H9 (cell line): ENCODE data around the gene SDK2. TPM values are rescaled to one million over a fixed set of nuclear protein-coding genes. Genes with fewer than 3 reads are reported as not detected.

Experiments used
- DNase-seq: peaks from one replicate; pipeline ENCODE4 v3.0.0-alpha.2; 2017
- H2AFZ ChIP-seq: one replicate; pipeline ENCODE4 v1.6.1; 2013; ENCODE audit warnings: mild to moderate bottlenecking, low read length, control low read depth, moderate library complexity
- H2AK5ac ChIP-seq: 2 replicates; pipeline ENCODE4 v1.6.1; 2013; ENCODE audit warnings: low read length, control low read depth, mixed read lengths; ENCODE audit not compliant: insufficient read length
- H2BK120ac ChIP-seq: one replicate; pipeline ENCODE4 v1.6.1; 2013; ENCODE audit warnings: low read depth, mild to moderate bottlenecking, low read length, control low read depth, inconsistent platforms; ENCODE audit not compliant: poor library complexity, severe bottlenecking
- H2BK12ac ChIP-seq: 2 replicates; pipeline ENCODE4 v1.6.1; 2013; ENCODE audit warnings: low read length, control low read depth, mixed read lengths, low read depth; ENCODE audit not compliant: insufficient read length
- H2BK15ac ChIP-seq: 2 replicates; pipeline ENCODE4 v1.6.1; 2013; ENCODE audit warnings: low read depth, low read length, control low read depth
- H2BK20ac ChIP-seq: one replicate; pipeline ENCODE4 v1.6.1; 2013; ENCODE audit warnings: low read depth, mild to moderate bottlenecking, low read length, control low read depth, inconsistent platforms; ENCODE audit not compliant: poor library complexity, severe bottlenecking
- H2BK5ac ChIP-seq: 2 replicates; pipeline ENCODE4 v1.6.1; 2013; ENCODE audit warnings: low read length, control low read depth, mixed read lengths; ENCODE audit not compliant: insufficient read length
- H3K14ac ChIP-seq: 2 replicates; pipeline ENCODE4 v1.6.1; 2013; ENCODE audit warnings: low read length, control low read depth; ENCODE audit not compliant: insufficient read depth
- H3K18ac ChIP-seq: 2 replicates; pipeline ENCODE4 v1.6.1; 2013; ENCODE audit warnings: low read depth, mild to moderate bottlenecking, mixed read lengths, low read length, control low read depth; ENCODE audit not compliant: insufficient read length
- H3K23ac ChIP-seq: 2 replicates; pipeline ENCODE4 v1.6.1; 2013; ENCODE audit warnings: low read length, control low read depth, mixed read lengths, low read depth; ENCODE audit not compliant: insufficient read length
- H3K23me2 ChIP-seq: 2 replicates; pipeline ENCODE4 v1.6.1; 2013; ENCODE audit warnings: low read depth, mild to moderate bottlenecking, mixed read lengths, low read length, control low read depth; ENCODE audit not compliant: insufficient read length, poor library complexity, severe bottlenecking
- H3K27ac ChIP-seq: 2 replicates; pipeline ENCODE4 v1.5.1; 2013; ENCODE audit warnings: low read length, control low read depth, mixed read lengths, low read depth; ENCODE audit not compliant: insufficient read length
- H3K27me3 ChIP-seq: 2 replicates; pipeline ENCODE4 v1.6.1; 2013; ENCODE audit warnings: low read length, control low read depth, inconsistent platforms; ENCODE audit not compliant: insufficient read depth
- H3K4ac ChIP-seq: 2 replicates; pipeline ENCODE4 v1.6.1; 2013; ENCODE audit warnings: low read depth, mild to moderate bottlenecking, control low read depth, inconsistent platforms, low read length, moderate library complexity
- H3K4me1 ChIP-seq: 2 replicates; pipeline ENCODE4 v1.6.1; 2013; ENCODE audit warnings: low read length, control low read depth, inconsistent platforms; ENCODE audit not compliant: insufficient read depth
- H3K4me2 ChIP-seq: 2 replicates; pipeline ENCODE4 v1.6.1; 2013; ENCODE audit warnings: low read length, control low read depth, mixed read lengths; ENCODE audit not compliant: insufficient read length, insufficient read depth
- H3K56ac ChIP-seq: 2 replicates; pipeline ENCODE4 v1.6.1; 2013; ENCODE audit warnings: low read depth, mild to moderate bottlenecking, mixed read lengths, low read length, control low read depth; ENCODE audit not compliant: insufficient read length
- H3K79me1 ChIP-seq: 2 replicates; pipeline ENCODE4 v1.6.1; 2013; ENCODE audit warnings: low read depth, mild to moderate bottlenecking, moderate library complexity, low read length, control low read depth, inconsistent platforms; ENCODE audit not compliant: insufficient read depth, poor library complexity, severe bottlenecking
- H3K79me2 ChIP-seq: 2 replicates; pipeline ENCODE4 v1.6.1; 2013; ENCODE audit warnings: low read length, control low read depth, inconsistent platforms; ENCODE audit not compliant: insufficient read depth
- H3K9ac ChIP-seq: 2 replicates; pipeline ENCODE4 v1.6.1; 2013; ENCODE audit warnings: low read length, control low read depth, mixed read lengths; ENCODE audit not compliant: insufficient read length; ENCODE audit errors: extremely low read depth
- H3K9me3 ChIP-seq: one replicate; pipeline ENCODE4 v1.6.1; 2013; ENCODE audit warnings: low read depth, low read length, inconsistent platforms; ENCODE audit not compliant: control insufficient read depth
- H3T11ph ChIP-seq: one replicate; pipeline ENCODE4 v1.6.1; 2013; ENCODE audit warnings: mild to moderate bottlenecking, low read length, control low read depth, inconsistent platforms
- H4K20me1 ChIP-seq: one replicate; pipeline ENCODE4 v1.6.1; 2013; ENCODE audit not compliant: control insufficient read depth, insufficient read length, insufficient read depth
- H4K5ac ChIP-seq: 2 replicates; pipeline ENCODE4 v1.6.1; 2013; ENCODE audit warnings: low read depth, mild to moderate bottlenecking, mixed read lengths, low read length, control low read depth; ENCODE audit not compliant: insufficient read length
- H4K8ac ChIP-seq: replicated peaks from 2 replicates; pipeline ENCODE4 v1.6.1; 2013; ENCODE audit warnings: low read length, control low read depth, mixed read lengths, low read depth; ENCODE audit not compliant: insufficient read length
- H4K91ac ChIP-seq: 2 replicates; pipeline ENCODE4 v1.6.1; 2013; ENCODE audit warnings: low read depth, mild to moderate bottlenecking, moderate library complexity, mixed read lengths, low read length, control low read depth; ENCODE audit not compliant: insufficient read length
- H3K27ac Mint-ChIP-seq, 3 experiments: 2 replicates in 2 of 3; 3 replicates in 1 of 3; pipeline ENCODE4 v1.8.0; 2020 to 2021; ENCODE audit warnings: mixed read lengths in 3 of 3, mild to moderate bottlenecking in 1 of 3, moderate library complexity in 1 of 3
- H3K27me3 Mint-ChIP-seq: 2 replicates; pipeline ENCODE4 v1.8.0; 2021; ENCODE audit warnings: low read depth, mild to moderate bottlenecking, moderate library complexity, mixed read lengths
- H3K36me3 Mint-ChIP-seq, 3 experiments: 2 replicates in 2 of 3; 3 replicates in 1 of 3; pipeline ENCODE4 v1.8.0; 2020 to 2021; ENCODE audit warnings: low read depth in 3 of 3, mixed read lengths in 3 of 3; ENCODE audit not compliant: insufficient read depth in 1 of 3
- H3K4me1 Mint-ChIP-seq, 2 experiments: 2 replicates each; pipeline ENCODE4 v1.8.0; 2020; ENCODE audit warnings: mixed read lengths in 2 of 2
- H3K4me3 Mint-ChIP-seq, 2 experiments: 2 replicates in 1 of 2; 3 replicates in 1 of 2; pipeline ENCODE4 v1.8.0; 2020 to 2021; ENCODE audit warnings: mild to moderate bottlenecking in 2 of 2, mixed read lengths in 2 of 2, moderate library complexity in 1 of 2
- H3K9me3 Mint-ChIP-seq, 2 experiments: 2 replicates in 1 of 2; 3 replicates in 1 of 2; pipeline ENCODE4 v1.8.0; 2020; ENCODE audit warnings: mild to moderate bottlenecking in 2 of 2, mixed read lengths in 2 of 2, moderate library complexity in 1 of 2
- WGBS: extraction: QIAGEN DNeasy Blood & Tissue Kit; methylation state at CpG from one replicate; pipeline ENCODE4 v1.1.7; 2013; ENCODE audit warnings: missing lambda C conversion rate, low lambda C conversion rate, mixed read lengths; ENCODE audit not compliant: insufficient read length; ENCODE audit errors: extremely low coverage; 5-methylcytosine and 5-hydroxymethylcytosine counted together
- total RNA-seq: library from RNA; stranded (reverse); gene quantifications from 2 replicates; pipeline ENCODE4 v1.2.1, GENCODE V29; 2021
- TF ChIP-seq, protein P1 (sequence below): fragments of 200-600 bp; sonication (generic); conservative IDR thresholded peaks from 3 replicates; pipeline ENCODE4 v1.8.0; 2021; ENCODE audit warnings: antibody characterized with exemption, mild to moderate bottlenecking

The SDK2 gene
- total RNA-seq, 1 experiment from 2014 or later: 9.1 TPM

DNA sequence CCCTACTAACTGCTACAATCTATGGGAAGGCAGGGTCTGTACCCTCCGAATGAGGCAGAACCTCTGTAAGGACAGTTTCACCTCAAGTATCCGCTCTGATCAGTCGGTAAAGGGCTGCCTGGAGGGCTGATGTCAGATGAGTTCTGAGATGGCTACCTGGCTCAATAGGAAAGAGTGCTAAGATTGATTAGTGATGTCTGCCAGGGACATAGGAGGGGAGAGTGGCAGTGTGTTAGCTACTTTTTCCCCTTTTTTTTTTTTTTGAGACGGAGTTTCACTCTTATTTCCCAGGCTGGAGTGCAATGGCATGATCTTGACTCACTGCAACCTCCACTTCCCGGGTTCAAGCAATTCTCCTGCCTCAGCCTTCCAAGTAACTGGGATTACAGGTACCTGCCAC is 293.4 kb downstream of the SDK2 start:
- Histone ChIP-seq H2AK5ac (no peak overlapping the region), H4K8ac (no peak overlapping the region), H4K20me1 (no peaks in the 10 kb centered on the region), H3K27me3 (no peaks in the 10 kb centered on the region), H4K5ac (no peak overlapping the region), H3K18ac (no peak overlapping the region), H3T11ph (no peak overlapping the region), H3K4me1 (no peaks in the 10 kb centered on the region), H3K4ac (no peak overlapping the region), H2BK5ac (no peak overlapping the region), H3K56ac (no peak overlapping the region), H3K14ac (no peak overlapping the region), H3K79me1 (no peaks in the 10 kb centered on the region), H3K4me2 (no peak overlapping the region), H3K79me2 (no peaks in the 10 kb centered on the region), H2BK20ac (no peak overlapping the region), H3K27ac (no peak overlapping the region), H4K91ac (no peak overlapping the region), H2BK15ac (no peak overlapping the region), H3K23me2 (no peaks in the 10 kb centered on the region), H3K23ac (no peak overlapping the region), H3K9me3 (no peaks in the 10 kb centered on the region), H2BK120ac (no peak overlapping the region), H2AFZ (no peak overlapping the region), H3K9ac (no peak overlapping the region), H2BK12ac (no peak overlapping the region)
- peaks cover 26 to 31% of the 10 kb centered on the region in 2 experiments for H3K4me1 Mint-ChIP-seq
- peaks cover 0 to 16% (median 0%) of the 10 kb centered on the region in 3 experiments; a peak in 3 of 7 replicates for H3K36me3 Mint-ChIP-seq
- WGBS: no CpG with 5 or more reads among the region's 5 CpGs
- 0 out of 7 replicates have a peak overlapping the region, but pooled peaks of 1 of the 3 experiments have one; percentile 68 for H3K27ac Mint-ChIP-seq
- no peak overlapping the region for H3K4me3 Mint-ChIP-seq
- no peaks in the 10 kb centered on the region for H3K9me3 Mint-ChIP-seq
- TF ChIP-seq, protein P1, sequence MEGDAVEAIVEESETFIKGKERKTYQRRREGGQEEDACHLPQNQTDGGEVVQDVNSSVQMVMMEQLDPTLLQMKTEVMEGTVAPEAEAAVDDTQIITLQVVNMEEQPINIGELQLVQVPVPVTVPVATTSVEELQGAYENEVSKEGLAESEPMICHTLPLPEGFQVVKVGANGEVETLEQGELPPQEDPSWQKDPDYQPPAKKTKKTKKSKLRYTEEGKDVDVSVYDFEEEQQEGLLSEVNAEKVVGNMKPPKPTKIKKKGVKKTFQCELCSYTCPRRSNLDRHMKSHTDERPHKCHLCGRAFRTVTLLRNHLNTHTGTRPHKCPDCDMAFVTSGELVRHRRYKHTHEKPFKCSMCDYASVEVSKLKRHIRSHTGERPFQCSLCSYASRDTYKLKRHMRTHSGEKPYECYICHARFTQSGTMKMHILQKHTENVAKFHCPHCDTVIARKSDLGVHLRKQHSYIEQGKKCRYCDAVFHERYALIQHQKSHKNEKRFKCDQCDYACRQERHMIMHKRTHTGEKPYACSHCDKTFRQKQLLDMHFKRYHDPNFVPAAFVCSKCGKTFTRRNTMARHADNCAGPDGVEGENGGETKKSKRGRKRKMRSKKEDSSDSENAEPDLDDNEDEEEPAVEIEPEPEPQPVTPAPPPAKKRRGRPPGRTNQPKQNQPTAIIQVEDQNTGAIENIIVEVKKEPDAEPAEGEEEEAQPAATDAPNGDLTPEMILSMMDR: no peak
- no peaks in the 10 kb centered on the region; the same call in none of the 2 replicates for H3K27me3 Mint-ChIP-seq
- no peak for DNase-seq
